ENCODE results near the gene EPN3.

- TF ChIP-seq, protein P1, sequence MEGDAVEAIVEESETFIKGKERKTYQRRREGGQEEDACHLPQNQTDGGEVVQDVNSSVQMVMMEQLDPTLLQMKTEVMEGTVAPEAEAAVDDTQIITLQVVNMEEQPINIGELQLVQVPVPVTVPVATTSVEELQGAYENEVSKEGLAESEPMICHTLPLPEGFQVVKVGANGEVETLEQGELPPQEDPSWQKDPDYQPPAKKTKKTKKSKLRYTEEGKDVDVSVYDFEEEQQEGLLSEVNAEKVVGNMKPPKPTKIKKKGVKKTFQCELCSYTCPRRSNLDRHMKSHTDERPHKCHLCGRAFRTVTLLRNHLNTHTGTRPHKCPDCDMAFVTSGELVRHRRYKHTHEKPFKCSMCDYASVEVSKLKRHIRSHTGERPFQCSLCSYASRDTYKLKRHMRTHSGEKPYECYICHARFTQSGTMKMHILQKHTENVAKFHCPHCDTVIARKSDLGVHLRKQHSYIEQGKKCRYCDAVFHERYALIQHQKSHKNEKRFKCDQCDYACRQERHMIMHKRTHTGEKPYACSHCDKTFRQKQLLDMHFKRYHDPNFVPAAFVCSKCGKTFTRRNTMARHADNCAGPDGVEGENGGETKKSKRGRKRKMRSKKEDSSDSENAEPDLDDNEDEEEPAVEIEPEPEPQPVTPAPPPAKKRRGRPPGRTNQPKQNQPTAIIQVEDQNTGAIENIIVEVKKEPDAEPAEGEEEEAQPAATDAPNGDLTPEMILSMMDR (IDR thresholded peaks at IDR 0.05) = no peak
- TF ChIP-seq POLR2A (IDR thresholded peaks at IDR 0.05) (no peak), EP300 (IDR thresholded peaks at IDR 0.05) (no peak), POLR2AphosphoS5 (IDR thresholded peaks at IDR 0.05) (no peak)
These were observed 34.4 kb downstream of the EPN3 start for GRCh38 chr17:50566886-50567285.
